SU-DHL-6 (cell line): ENCODE results near the gene LRIT1.

ENCODE experiments used
- CTCF ChIP-seq: fragments of 200-600 bp; sonication (generic); IDR thresholded peaks from one replicate; pipeline ENCODE4 v1.5.1; 2017; ENCODE audit warnings: antibody characterized with exemption, mild to moderate bottlenecking, low read length, moderate library complexity; ENCODE audit not compliant: insufficient read depth, poor library complexity, severe bottlenecking
- EZH2phosphoT487 ChIP-seq: fragments of 200-600 bp; sonication (generic), shearing (Covaris generic); conservative IDR thresholded peaks from 2 replicates; pipeline ENCODE4 v1.6.1; 2018; ENCODE audit warnings: mild to moderate bottlenecking, antibody characterized with exemption, low read length, moderate library complexity, mixed read lengths

- TF ChIP-seq CTCF (no peak), EZH2phosphoT487 (no peak)
Measured at GRCh38 chr10:84286695-84287094, 45.3 kb upstream of the LRIT1 start.
